Measurements from ENCODE around the gene DAP.
"Not testable (repeated sequence)": the region's sequence is repeated elsewhere in the genome, so short reads cannot be mapped to it uniquely, and the experiment has no call there.

DAP gene

DNA sequence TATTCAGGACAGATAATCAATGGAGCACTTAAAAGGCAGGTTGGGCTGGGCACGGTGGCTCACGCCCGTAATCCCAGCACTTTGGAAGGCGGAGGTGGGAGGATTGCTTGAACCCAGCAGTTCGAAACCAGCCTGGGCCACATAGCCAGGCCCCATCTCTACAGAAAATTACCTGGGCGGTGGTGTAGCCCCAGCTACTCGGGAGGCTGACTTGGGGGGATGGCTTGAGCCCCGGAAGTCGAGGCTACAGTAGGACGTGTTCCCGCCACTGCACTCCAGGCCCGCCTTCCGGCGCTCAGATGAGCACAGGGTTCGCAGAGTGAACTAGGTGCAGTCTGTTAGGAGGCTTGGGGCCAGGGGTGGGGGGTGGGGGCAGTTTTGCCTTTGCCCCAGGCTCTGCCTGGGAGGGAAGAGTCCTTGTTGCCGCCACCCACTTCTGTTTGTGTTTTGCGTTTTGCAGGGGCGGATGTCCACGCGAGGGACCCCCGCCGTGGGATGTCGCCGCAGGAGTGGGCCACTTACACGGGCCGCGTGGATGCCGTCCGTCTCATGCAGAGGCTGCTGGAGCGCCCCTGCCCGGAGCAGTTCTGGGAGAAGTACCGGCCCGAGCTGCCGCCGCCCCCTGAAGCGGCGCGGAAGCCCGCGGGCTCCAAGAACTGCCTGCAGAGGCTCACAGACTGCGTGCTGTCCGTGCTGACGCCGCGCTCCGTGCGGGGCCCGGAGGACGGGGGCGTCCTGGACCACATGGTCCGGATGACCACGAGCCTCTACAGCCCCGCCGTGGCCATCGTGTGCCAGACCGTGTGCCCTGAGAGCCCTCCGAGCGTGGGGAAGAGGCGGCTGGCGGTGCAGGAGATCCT lies 112.0 kb downstream of the DAP start:
- no peaks in the 10 kb centered on the region for H3K36me3 ChIP-seq (ENCODE audit: control insufficient read depth in 2 of 2, insufficient read depth in 2 of 2, low read length in 2 of 2)
- no peaks in the 10 kb centered on the region for H3K27me3 ChIP-seq (ENCODE audit: control insufficient read depth in 2 of 2, insufficient read depth in 2 of 2, low read length in 2 of 2)
- H3K4me1 ChIP-seq (ENCODE audit: control insufficient read depth in 2 of 2, insufficient read depth in 2 of 2, low read length in 2 of 2), result no peaks in the 10 kb centered on the region
- no peak overlapping the region for H3K27ac ChIP-seq (ENCODE audit: low read depth in 2 of 2, low read length in 2 of 2)
- no peak overlapping the region for H3K9ac ChIP-seq (ENCODE audit: low read depth in 1 of 2, low read length in 2 of 2)
- H3K9me3 ChIP-seq (ENCODE audit: control insufficient read depth in 2 of 2, low read length in 2 of 2), result no peaks in the 10 kb centered on the region
- H3K4me3 ChIP-seq (ENCODE audit: low read length in 2 of 2), result no peak overlapping the region

DNA sequence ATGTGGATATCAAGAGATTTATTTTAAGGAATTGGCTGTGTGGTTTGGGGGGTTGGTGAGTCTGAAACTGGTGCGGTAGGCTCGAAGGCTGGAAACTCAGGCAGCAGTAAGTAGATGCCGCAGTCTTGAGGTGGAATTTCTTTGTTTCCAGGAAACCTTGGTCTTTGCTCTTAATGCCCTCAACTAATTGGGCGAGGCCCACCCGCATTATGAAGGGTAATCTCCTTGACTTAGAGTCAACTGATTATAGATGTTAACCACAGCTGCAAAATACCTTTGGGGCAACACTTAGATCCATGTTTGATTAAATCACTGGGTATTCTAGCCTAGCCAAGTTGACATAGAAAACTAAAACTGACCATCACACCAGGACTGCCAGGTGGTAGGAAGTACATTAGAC lies 113.4 kb downstream of the DAP start:
- no peaks in the 10 kb centered on the region for H3K9me3 ChIP-seq (ENCODE audit: control insufficient read depth in 2 of 2, low read length in 2 of 2)
- no peak overlapping the region for H3K4me3 ChIP-seq (ENCODE audit: low read length in 2 of 2)
- no peaks in the 10 kb centered on the region for H3K4me1 ChIP-seq (ENCODE audit: control insufficient read depth in 2 of 2, insufficient read depth in 2 of 2, low read length in 2 of 2)
- H3K9ac ChIP-seq (ENCODE audit: low read depth in 1 of 2, low read length in 2 of 2), result no peak overlapping the region
- H3K27me3 ChIP-seq (ENCODE audit: control insufficient read depth in 2 of 2, insufficient read depth in 2 of 2, low read length in 2 of 2), result no peaks in the 10 kb centered on the region
- no peak overlapping the region for H3K27ac ChIP-seq (ENCODE audit: low read depth in 2 of 2, low read length in 2 of 2)
- H3K36me3 ChIP-seq (ENCODE audit: control insufficient read depth in 2 of 2, insufficient read depth in 2 of 2, low read length in 2 of 2), result no peaks in the 10 kb centered on the region

DNA sequence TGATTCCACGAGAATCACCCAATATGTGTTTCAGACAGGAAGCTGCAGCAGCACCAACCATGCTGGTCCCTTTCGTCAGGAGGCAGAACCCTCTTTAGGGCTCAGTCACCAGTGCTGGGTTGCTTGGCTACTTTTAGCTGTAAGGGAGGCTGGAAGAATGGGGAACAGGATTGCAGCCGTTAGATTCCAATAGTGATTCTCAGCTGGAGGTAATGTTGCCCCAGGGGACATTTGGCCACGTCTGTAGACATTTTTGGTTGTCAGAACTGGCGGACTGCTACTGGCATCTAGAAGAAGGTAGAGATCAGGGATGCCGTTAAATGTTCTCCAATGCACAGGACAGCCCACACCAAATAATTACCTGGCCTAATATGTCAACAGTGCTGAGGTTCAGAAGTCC lies 115.4 kb downstream of the DAP start:
- no peaks in the 10 kb centered on the region for H3K27me3 ChIP-seq (ENCODE audit: control insufficient read depth in 2 of 2, insufficient read depth in 2 of 2, low read length in 2 of 2)
- no peaks in the 10 kb centered on the region for H3K4me1 ChIP-seq (ENCODE audit: control insufficient read depth in 2 of 2, insufficient read depth in 2 of 2, low read length in 2 of 2)
- no peak overlapping the region for H3K9ac ChIP-seq (ENCODE audit: low read depth in 1 of 2, low read length in 2 of 2)
- H3K9me3 ChIP-seq (ENCODE audit: control insufficient read depth in 2 of 2, low read length in 2 of 2), result no peaks in the 10 kb centered on the region
- no peaks in the 10 kb centered on the region for H3K36me3 ChIP-seq (ENCODE audit: control insufficient read depth in 2 of 2, insufficient read depth in 2 of 2, low read length in 2 of 2)
- no peak overlapping the region for H3K27ac ChIP-seq (ENCODE audit: low read depth in 2 of 2, low read length in 2 of 2)
- H3K4me3 ChIP-seq (ENCODE audit: low read length in 2 of 2), result no peak overlapping the region

DNA sequence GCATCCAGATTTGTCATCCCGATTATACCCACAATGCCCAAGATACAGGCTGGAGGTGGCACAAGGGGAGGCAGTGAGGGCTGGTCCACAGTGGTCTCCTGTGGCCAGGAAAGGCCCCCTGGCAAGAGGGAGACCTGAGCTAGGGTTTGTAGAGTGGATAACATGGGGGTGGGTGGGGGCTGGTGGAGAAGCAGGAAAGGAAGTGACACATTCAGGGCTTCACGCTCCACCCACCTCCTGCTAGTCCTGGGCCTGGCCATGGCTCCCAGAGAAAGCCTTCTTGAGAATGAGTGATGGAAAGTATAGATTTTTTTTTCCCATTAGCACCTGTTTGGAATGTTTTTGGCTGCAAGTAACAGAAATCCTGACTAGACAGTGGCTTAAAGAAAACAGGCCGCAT lies 115.9 kb downstream of the DAP start:
- Histone ChIP-seq H3K9me3 (ENCODE audit: control insufficient read depth in 2 of 2, low read length in 2 of 2) (no peaks in the 10 kb centered on the region), H3K27ac (ENCODE audit: low read depth in 2 of 2, low read length in 2 of 2) (no peak overlapping the region), H3K36me3 (ENCODE audit: control insufficient read depth in 2 of 2, insufficient read depth in 2 of 2, low read length in 2 of 2) (no peaks in the 10 kb centered on the region), H3K4me1 (ENCODE audit: control insufficient read depth in 2 of 2, insufficient read depth in 2 of 2, low read length in 2 of 2) (no peaks in the 10 kb centered on the region), H3K4me3 (ENCODE audit: low read length in 2 of 2) (no peak overlapping the region), H3K9ac (ENCODE audit: low read depth in 1 of 2, low read length in 2 of 2) (no peak overlapping the region), H3K27me3 (ENCODE audit: control insufficient read depth in 2 of 2, insufficient read depth in 2 of 2, low read length in 2 of 2) (no peaks in the 10 kb centered on the region)

DNA sequence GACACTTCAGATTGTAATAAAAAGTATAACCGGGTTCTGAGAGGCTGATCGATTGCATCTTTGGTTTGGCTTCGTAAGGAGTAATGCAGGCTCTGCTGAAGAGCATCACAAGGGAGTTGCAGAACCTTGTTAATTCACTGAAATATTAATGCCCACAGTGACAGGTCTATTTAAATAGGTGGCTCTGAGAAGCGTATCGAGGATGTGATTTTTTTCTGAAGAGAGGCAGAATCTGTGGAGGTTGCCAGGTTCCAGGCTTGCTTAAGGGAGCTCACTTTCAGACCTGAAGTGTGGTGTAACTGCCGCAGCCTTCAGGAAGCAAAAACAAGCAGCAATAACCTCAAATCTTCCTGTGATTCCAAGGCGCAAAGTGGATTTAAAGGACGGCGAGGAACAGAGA lies 116.8 kb downstream of the DAP start:
- H3K4me3 ChIP-seq (ENCODE audit: low read length in 2 of 2), result no peak overlapping the region
- H3K27me3 ChIP-seq (ENCODE audit: control insufficient read depth in 2 of 2, insufficient read depth in 2 of 2, low read length in 2 of 2), result no peaks in the 10 kb centered on the region
- no peaks in the 10 kb centered on the region for H3K4me1 ChIP-seq (ENCODE audit: control insufficient read depth in 2 of 2, insufficient read depth in 2 of 2, low read length in 2 of 2)
- no peak overlapping the region for H3K27ac ChIP-seq (ENCODE audit: low read depth in 2 of 2, low read length in 2 of 2)
- H3K36me3 ChIP-seq (ENCODE audit: control insufficient read depth in 2 of 2, insufficient read depth in 2 of 2, low read length in 2 of 2), result no peaks in the 10 kb centered on the region
- no peaks in the 10 kb centered on the region for H3K9me3 ChIP-seq (ENCODE audit: control insufficient read depth in 2 of 2, low read length in 2 of 2)
- H3K9ac ChIP-seq (ENCODE audit: low read depth in 1 of 2, low read length in 2 of 2), result no peak overlapping the region

DNA sequence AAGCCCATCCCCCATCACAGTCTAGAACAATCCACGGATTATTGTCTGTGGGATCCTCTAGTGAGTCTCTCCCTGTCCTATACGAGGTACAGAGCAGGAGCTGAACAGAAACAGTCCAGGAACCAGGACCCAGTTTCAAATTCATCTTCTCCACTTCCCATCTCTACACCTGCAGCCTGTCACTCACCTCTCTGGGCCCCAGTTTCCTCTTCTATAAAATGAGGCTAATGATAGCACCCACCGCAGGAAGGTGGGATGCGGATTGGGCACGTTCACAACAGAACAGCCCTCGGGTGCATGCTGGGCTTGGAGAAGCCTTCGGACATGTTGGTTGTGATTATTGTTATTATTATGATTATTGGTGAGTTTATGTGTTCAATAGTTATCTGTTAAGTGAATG lies 118.7 kb downstream of the DAP start:
- no peaks in the 10 kb centered on the region for H3K4me1 ChIP-seq (ENCODE audit: control insufficient read depth in 2 of 2, insufficient read depth in 2 of 2, low read length in 2 of 2)
- no peak overlapping the region for H3K4me3 ChIP-seq (ENCODE audit: low read length in 2 of 2)
- H3K9ac ChIP-seq (ENCODE audit: low read depth in 1 of 2, low read length in 2 of 2), result no peak overlapping the region
- no peaks in the 10 kb centered on the region for H3K36me3 ChIP-seq (ENCODE audit: control insufficient read depth in 2 of 2, insufficient read depth in 2 of 2, low read length in 2 of 2)
- H3K27ac ChIP-seq (ENCODE audit: low read depth in 2 of 2, low read length in 2 of 2), result no peak overlapping the region
- H3K27me3 ChIP-seq (ENCODE audit: control insufficient read depth in 2 of 2, insufficient read depth in 2 of 2, low read length in 2 of 2), result no peaks in the 10 kb centered on the region
- no peaks in the 10 kb centered on the region for H3K9me3 ChIP-seq (ENCODE audit: control insufficient read depth in 2 of 2, low read length in 2 of 2)

DNA sequence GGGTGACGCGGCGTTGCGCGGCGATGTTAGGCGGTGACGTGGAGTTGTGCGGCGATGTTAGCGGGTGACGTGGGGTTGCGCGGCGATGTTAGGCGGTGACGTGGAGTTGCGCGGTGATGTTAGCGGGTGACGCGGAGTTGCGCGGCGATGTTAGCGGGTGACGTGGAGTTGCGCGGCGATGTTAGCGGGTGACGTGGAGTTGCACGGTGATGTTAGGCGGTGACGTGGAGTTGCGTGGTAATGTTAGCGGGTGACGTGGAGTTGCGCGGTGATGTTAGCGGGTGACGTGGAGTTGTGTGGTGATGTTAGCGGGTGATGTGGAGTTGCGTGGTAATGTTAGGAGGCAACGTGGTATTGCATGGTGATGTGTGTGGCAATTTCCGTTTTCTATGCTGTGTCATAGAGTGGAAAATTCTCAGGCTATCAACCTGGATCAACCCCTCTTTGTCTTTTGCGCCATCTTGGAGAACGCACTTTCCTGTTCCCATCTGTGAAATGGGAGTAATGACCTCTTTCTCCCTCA lies 121.1 kb downstream of the DAP start:
- Histone ChIP-seq H3K27me3 (ENCODE audit: control insufficient read depth in 2 of 2, insufficient read depth in 2 of 2, low read length in 2 of 2) (no peaks in the 10 kb centered on the region), H3K4me1 (ENCODE audit: control insufficient read depth in 2 of 2, insufficient read depth in 2 of 2, low read length in 2 of 2) (peaks cover 0 to 6% of the 10 kb centered on the region in 2 donors), H3K9me3 (ENCODE audit: control insufficient read depth in 2 of 2, low read length in 2 of 2) (no peaks in the 10 kb centered on the region), H3K9ac (ENCODE audit: low read depth in 1 of 2, low read length in 2 of 2) (no peak overlapping the region), H3K4me3 (ENCODE audit: low read length in 2 of 2) (no peak overlapping the region), H3K27ac (ENCODE audit: low read depth in 2 of 2, low read length in 2 of 2) (no peak overlapping the region), H3K36me3 (ENCODE audit: control insufficient read depth in 2 of 2, insufficient read depth in 2 of 2, low read length in 2 of 2) (no peaks in the 10 kb centered on the region)

DNA sequence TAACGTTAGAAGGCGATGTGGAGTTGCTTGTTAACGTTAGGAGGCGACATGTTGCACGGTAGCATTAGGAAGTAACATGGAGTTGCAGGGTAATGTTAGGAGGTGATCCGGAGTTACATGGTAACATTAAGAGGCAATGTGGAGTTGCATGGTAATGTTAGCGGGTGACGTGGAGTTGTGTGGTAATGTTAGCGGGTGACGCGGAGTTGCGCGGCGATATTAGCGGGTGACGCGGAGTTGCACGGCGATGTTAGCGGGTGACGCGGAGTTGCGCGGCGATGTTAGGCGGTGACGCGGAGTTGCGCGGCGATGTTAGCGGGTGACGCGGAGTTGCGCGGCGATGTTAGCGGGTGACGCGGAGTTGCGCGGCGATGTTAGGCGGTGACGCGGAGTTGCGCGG lies 122.3 kb downstream of the DAP start:
- not testable (repeated sequence) for H3K36me3 ChIP-seq (ENCODE audit: control insufficient read depth in 2 of 2, insufficient read depth in 2 of 2, low read length in 2 of 2); H3K9me3 ChIP-seq (ENCODE audit: control insufficient read depth in 2 of 2, low read length in 2 of 2); H3K4me3 ChIP-seq (ENCODE audit: low read length in 2 of 2); H3K27me3 ChIP-seq (ENCODE audit: control insufficient read depth in 2 of 2, insufficient read depth in 2 of 2, low read length in 2 of 2); H3K9ac ChIP-seq (ENCODE audit: low read depth in 1 of 2, low read length in 2 of 2); H3K4me1 ChIP-seq (ENCODE audit: control insufficient read depth in 2 of 2, insufficient read depth in 2 of 2, low read length in 2 of 2); H3K27ac ChIP-seq (ENCODE audit: low read depth in 2 of 2, low read length in 2 of 2)

DNA sequence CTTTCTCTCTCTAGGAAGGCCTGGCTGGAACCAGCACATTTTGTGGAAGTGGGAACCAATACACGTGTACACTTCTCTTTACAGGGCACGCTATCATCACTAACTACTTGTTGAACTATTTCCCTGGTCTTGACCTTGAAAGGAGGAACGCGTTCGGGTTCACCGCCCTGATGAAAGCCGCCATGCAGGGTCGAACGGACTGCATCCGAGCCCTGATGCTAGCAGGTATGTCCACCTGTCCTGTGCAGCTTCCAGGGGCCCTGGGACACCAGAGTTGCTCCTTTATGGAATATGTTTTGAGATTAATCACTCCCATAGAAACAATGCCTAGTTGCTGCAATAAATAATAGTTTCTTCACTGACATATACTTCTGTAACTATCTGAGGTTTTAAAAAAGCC lies 123.1 kb downstream of the DAP start:
- Histone ChIP-seq H3K27me3 (ENCODE audit: control insufficient read depth in 2 of 2, insufficient read depth in 2 of 2, low read length in 2 of 2) (no peaks in the 10 kb centered on the region), H3K9ac (ENCODE audit: low read depth in 1 of 2, low read length in 2 of 2) (no peak overlapping the region), H3K27ac (ENCODE audit: low read depth in 2 of 2, low read length in 2 of 2) (no peak overlapping the region), H3K4me1 (ENCODE audit: control insufficient read depth in 2 of 2, insufficient read depth in 2 of 2, low read length in 2 of 2) (peaks cover 0 to 6% of the 10 kb centered on the region in 2 donors), H3K36me3 (ENCODE audit: control insufficient read depth in 2 of 2, insufficient read depth in 2 of 2, low read length in 2 of 2) (no peaks in the 10 kb centered on the region), H3K4me3 (ENCODE audit: low read length in 2 of 2) (no peak overlapping the region), H3K9me3 (ENCODE audit: control insufficient read depth in 2 of 2, low read length in 2 of 2) (no peaks in the 10 kb centered on the region)

DNA sequence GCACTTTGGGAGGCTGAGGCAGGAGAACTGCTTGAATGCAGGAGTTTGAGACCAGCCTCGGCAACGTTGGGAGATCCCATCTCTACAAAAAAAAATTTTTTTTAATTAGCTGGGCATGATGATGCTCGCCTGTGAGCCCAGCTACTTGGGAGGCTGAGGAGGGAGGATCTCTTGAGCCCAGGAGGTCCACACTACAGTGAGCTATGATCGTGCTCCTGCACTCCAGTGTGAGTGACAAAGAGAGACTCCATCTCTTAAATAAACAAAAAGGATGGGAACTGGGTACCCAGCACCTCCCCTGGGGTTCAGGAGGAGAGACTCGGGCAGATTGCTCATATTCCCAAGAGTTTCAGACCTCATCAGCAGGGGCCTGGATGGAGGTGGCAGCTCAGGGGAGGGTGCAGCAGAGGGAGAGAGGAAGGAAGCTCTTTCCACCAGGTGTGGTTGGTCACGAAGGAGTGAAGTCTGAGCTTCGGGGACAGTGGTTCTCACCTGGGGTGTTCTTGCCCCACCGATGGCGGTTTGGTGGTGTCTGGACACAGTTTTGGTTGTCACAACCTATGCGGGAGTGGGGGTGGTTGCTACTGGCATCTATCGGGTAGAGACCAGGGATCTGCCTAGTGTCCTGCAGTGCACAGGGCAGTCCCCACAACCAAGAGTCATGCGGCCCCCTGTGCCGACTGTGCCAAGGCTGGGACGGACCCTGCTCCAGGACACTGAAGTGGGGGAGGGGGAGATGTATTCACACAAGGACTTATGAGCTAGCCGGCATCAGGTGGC lies 124.5 kb downstream of the DAP start:
- Histone ChIP-seq H3K27me3 (ENCODE audit: control insufficient read depth in 2 of 2, insufficient read depth in 2 of 2, low read length in 2 of 2) (no peaks in the 10 kb centered on the region), H3K4me3 (ENCODE audit: low read length in 2 of 2) (no peak overlapping the region), H3K27ac (ENCODE audit: low read depth in 2 of 2, low read length in 2 of 2) (no peak overlapping the region), H3K4me1 (ENCODE audit: control insufficient read depth in 2 of 2, insufficient read depth in 2 of 2, low read length in 2 of 2) (peaks cover under 1 to 6% of the 10 kb centered on the region in 2 donors), H3K36me3 (ENCODE audit: control insufficient read depth in 2 of 2, insufficient read depth in 2 of 2, low read length in 2 of 2) (no peaks in the 10 kb centered on the region), H3K9ac (ENCODE audit: low read depth in 1 of 2, low read length in 2 of 2) (no peak overlapping the region), H3K9me3 (ENCODE audit: control insufficient read depth in 2 of 2, low read length in 2 of 2) (no peaks in the 10 kb centered on the region)
